Mesenchymal stem cell (in vitro differentiated cells and primary cell): ENCODE data around the gene AUTS2.

ENCODE experiments used
- DNase-seq: peaks from one replicate; pipeline ENCODE4 v3.0.0-alpha.2; 2013
- H2AFZ ChIP-seq: one replicate; pipeline ENCODE4 v1.6.1; 2013; ENCODE audit warnings: low read depth, mild to moderate bottlenecking, control low read depth, inconsistent platforms, low read length, moderate library complexity
- H2AK5ac ChIP-seq: 2 replicates; pipeline ENCODE4 v1.6.1; 2013; ENCODE audit warnings: low read length, moderate library complexity, mild to moderate bottlenecking, inconsistent platforms; ENCODE audit not compliant: severe bottlenecking
- H2BK120ac ChIP-seq: one replicate; pipeline ENCODE4 v1.6.1; 2013; ENCODE audit warnings: low read depth, mild to moderate bottlenecking, inconsistent platforms, low read length, moderate library complexity
- H2BK12ac ChIP-seq, 2 experiments: one replicate each; pipeline ENCODE4 v1.6.1; 2013; ENCODE audit warnings: inconsistent platforms in 2 of 2, low read length in 2 of 2, mild to moderate bottlenecking in 2 of 2, moderate library complexity in 2 of 2, control low read depth in 1 of 2
- H2BK15ac ChIP-seq: one replicate; pipeline ENCODE4 v1.6.1; 2013; ENCODE audit warnings: mild to moderate bottlenecking, low read depth, inconsistent platforms; ENCODE audit not compliant: poor library complexity, severe bottlenecking
- H2BK5ac ChIP-seq: 2 replicates; pipeline ENCODE4 v1.6.1; 2013; ENCODE audit warnings: low read depth, mild to moderate bottlenecking, low read length, control low read depth, inconsistent platforms; ENCODE audit not compliant: poor library complexity, severe bottlenecking
- H3K14ac ChIP-seq, 2 experiments: one replicate each; pipeline ENCODE4 v1.6.1; 2013; ENCODE audit warnings: inconsistent platforms in 2 of 2, low read length in 2 of 2, control low read depth in 1 of 2, mild to moderate bottlenecking in 1 of 2, moderate library complexity in 1 of 2
- H3K18ac ChIP-seq, 2 experiments: one replicate each; pipeline ENCODE4 v1.6.1; 2013; ENCODE audit warnings: inconsistent platforms in 2 of 2, low read length in 2 of 2, control low read depth in 1 of 2, low read depth in 1 of 2, mild to moderate bottlenecking in 1 of 2
- H3K23ac ChIP-seq, 2 experiments: one replicate each; pipeline ENCODE4 v1.6.1; 2013; ENCODE audit warnings: inconsistent platforms in 2 of 2, low read length in 2 of 2, mild to moderate bottlenecking in 2 of 2, moderate library complexity in 2 of 2, control low read depth in 1 of 2
- H3K27ac ChIP-seq: 2 replicates; pipeline ENCODE4 v1.5.1; 2013; ENCODE audit warnings: mild to moderate bottlenecking, moderate library complexity, low read length, control low read depth, inconsistent platforms; ENCODE audit not compliant: poor library complexity, severe bottlenecking
- H3K27me3 ChIP-seq, 2 experiments: 2 replicates each; pipeline versions ENCODE4 v1.6.1 to v1.7.0; 2013; ENCODE audit warnings: low read length in 2 of 2, mild to moderate bottlenecking in 2 of 2, moderate library complexity in 2 of 2, control low read depth in 1 of 2, inconsistent platforms in 1 of 2; ENCODE audit not compliant: control insufficient read depth in 1 of 2, insufficient read depth in 1 of 2
- H3K36me3 ChIP-seq, 2 experiments: 2 replicates each; pipeline versions ENCODE4 v1.6.1 to v1.7.0; 2013; ENCODE audit warnings: low read length in 2 of 2, control low read depth in 1 of 2, inconsistent platforms in 1 of 2, low read depth in 1 of 2, mild to moderate bottlenecking in 1 of 2; ENCODE audit not compliant: insufficient read depth in 2 of 2, control insufficient read depth in 1 of 2
- H3K4ac ChIP-seq, 2 experiments: one replicate each; pipeline ENCODE4 v1.6.1; 2013; ENCODE audit warnings: inconsistent platforms in 2 of 2, low read length in 2 of 2, mild to moderate bottlenecking in 2 of 2, moderate library complexity in 2 of 2, control low read depth in 1 of 2, low read depth in 1 of 2
- H3K4me1 ChIP-seq: 2 replicates; pipeline ENCODE4 v1.6.1; 2013; ENCODE audit warnings: low read depth, low read length, control low read depth; ENCODE audit not compliant: control insufficient read depth, insufficient read depth
- H3K4me2 ChIP-seq: 2 replicates; pipeline ENCODE4 v1.6.1; 2013; ENCODE audit warnings: low read length, mild to moderate bottlenecking, inconsistent platforms; ENCODE audit not compliant: poor library complexity, severe bottlenecking
- H3K4me3 ChIP-seq, 2 experiments: 2 replicates each; pipeline versions ENCODE4 v1.5.1 to v1.7.0; 2013; ENCODE audit warnings: low read length in 2 of 2, mild to moderate bottlenecking in 2 of 2, control low read depth in 1 of 2, low read depth in 1 of 2; ENCODE audit not compliant: insufficient read depth in 1 of 2
- H3K79me1 ChIP-seq: replicated peaks from 2 replicates; pipeline ENCODE4 v1.6.1; 2013; ENCODE audit warnings: mild to moderate bottlenecking, control low read depth, low read length, inconsistent platforms; ENCODE audit not compliant: poor library complexity, severe bottlenecking
- H3K9ac ChIP-seq: 2 replicates; pipeline ENCODE4 v1.7.0; 2013; ENCODE audit warnings: mild to moderate bottlenecking, low read length, moderate library complexity
- H3K9me3 ChIP-seq: 2 replicates; pipeline ENCODE4 v1.7.0; 2013; ENCODE audit warnings: mild to moderate bottlenecking, low read length; ENCODE audit not compliant: control insufficient read depth
- H4K8ac ChIP-seq: one replicate; pipeline ENCODE4 v1.6.1; 2013; ENCODE audit warnings: inconsistent platforms, mild to moderate bottlenecking, low read length, moderate library complexity
- H4K91ac ChIP-seq: one replicate; pipeline ENCODE4 v1.6.1; 2013; ENCODE audit warnings: mild to moderate bottlenecking, low read length, inconsistent platforms
- WGBS: methylation state at CpG from one replicate; pipeline ENCODE4 v1.1.7; 2013; ENCODE audit warnings: mixed read lengths; 5-methylcytosine and 5-hydroxymethylcytosine counted together

AUTS2 gene

DNA sequence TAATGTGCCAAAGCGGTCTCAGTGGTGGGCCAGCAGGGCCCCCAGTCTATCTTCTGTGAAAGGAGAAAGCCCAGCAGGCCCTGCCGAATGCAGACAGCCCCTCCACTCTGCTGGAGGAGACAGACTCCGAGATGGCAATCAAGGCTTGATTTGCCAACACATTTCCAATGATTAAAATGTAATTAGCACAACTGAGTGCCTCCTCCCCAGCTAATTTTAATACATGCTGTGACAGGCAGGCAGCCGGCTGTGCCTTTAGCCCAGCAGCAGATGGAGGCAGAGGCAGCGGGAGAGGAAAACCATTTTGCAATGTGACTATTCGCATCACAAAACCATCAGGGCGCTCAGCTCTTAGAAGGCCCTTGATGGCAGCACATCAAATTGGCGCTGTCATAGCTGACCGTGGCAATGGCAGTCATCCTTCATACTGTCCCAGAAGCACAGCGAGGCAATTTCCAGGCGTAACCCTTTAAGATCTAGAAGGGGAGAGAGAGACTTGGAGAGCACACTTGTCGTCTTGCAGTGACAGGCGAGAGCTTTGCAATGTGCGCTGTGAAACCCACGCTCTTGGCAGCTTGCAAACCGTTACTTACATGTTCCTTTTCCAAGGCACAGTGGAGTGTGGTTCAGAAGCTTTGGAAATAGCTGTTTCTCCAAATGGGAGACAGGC is 818.8 kb downstream of the AUTS2 start:
- no peaks in the 10 kb centered on the region for H3K4me1 ChIP-seq
- H3K4me3 ChIP-seq = no peak overlapping the region
- no peak overlapping the region for H2BK15ac ChIP-seq
- no peak overlapping the region for H2BK12ac ChIP-seq
- H2BK5ac ChIP-seq = no peak overlapping the region
- H3K36me3 ChIP-seq = no peaks in the 10 kb centered on the region
- no peak overlapping the region for H3K27ac ChIP-seq
- DNase-seq = no peak
- no peak overlapping the region for H3K18ac ChIP-seq
- H3K14ac ChIP-seq = no peak overlapping the region
- no peak overlapping the region for H3K23ac ChIP-seq
- no peaks in the 10 kb centered on the region for H3K79me1 ChIP-seq
- H2BK120ac ChIP-seq = no peak overlapping the region
- no peak overlapping the region for H3K4ac ChIP-seq
- no peak overlapping the region for H3K9ac ChIP-seq
- no peak overlapping the region for H2AK5ac ChIP-seq
- H3K9me3 ChIP-seq = no peaks in the 10 kb centered on the region
- H3K4me2 ChIP-seq = no peak overlapping the region
- WGBS = 89% methylated on average over 16 of the region's 16 CpGs
- H4K91ac ChIP-seq = no peak overlapping the region
- H3K27me3 ChIP-seq = no peaks in the 10 kb centered on the region
- no peak overlapping the region for H2AFZ ChIP-seq
- H4K8ac ChIP-seq = no peak overlapping the region

- H3K18ac ChIP-seq = no peak overlapping the region
- no peak overlapping the region for H3K4me3 ChIP-seq
- no peak overlapping the region for H2BK5ac ChIP-seq
- no peak overlapping the region for H3K23ac ChIP-seq
- H3K27me3 ChIP-seq = peaks cover 0 to 3% of the 10 kb centered on the region in 2 experiments
- H2BK15ac ChIP-seq = no peak overlapping the region
- H3K27ac ChIP-seq = no peak overlapping the region
- 59% methylated on average over 7 of the region's 8 CpGs for WGBS
- DNase-seq = no peak
- H4K8ac ChIP-seq = no peak overlapping the region
- H3K79me1 ChIP-seq = no peaks in the 10 kb centered on the region
- no peak overlapping the region for H3K14ac ChIP-seq
- H3K4me1 ChIP-seq = no peaks in the 10 kb centered on the region
- no peak overlapping the region for H3K4me2 ChIP-seq
- no peak overlapping the region for H3K4ac ChIP-seq
- H3K9me3 ChIP-seq = no peaks in the 10 kb centered on the region
- H2BK120ac ChIP-seq = no peak overlapping the region
- no peak overlapping the region for H3K9ac ChIP-seq
- no peak overlapping the region for H2BK12ac ChIP-seq
- no peak overlapping the region for H2AK5ac ChIP-seq
- no peak overlapping the region for H4K91ac ChIP-seq
- no peaks in the 10 kb centered on the region for H3K36me3 ChIP-seq
- H2AFZ ChIP-seq = no peak overlapping the region
Measured at GRCh38 chr7:70419526-70420380, 821.5 kb downstream of the AUTS2 start.

DNA sequence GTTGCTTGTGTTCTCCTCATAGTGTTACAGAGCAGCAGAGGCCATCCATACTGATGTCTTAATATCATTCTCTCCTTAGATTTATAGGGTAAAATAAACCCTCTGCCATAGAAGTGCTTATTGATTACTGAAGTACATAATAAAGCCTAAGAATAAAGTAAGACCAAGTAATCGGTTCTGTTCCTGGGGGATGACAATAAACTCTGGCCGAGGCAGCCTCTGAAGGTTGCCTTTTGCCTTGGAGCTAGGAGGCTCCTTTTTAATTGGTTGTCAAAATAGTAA is 822.0 kb downstream of the AUTS2 start:
- no peak overlapping the region for H3K9ac ChIP-seq
- H3K4ac ChIP-seq = no peak overlapping the region
- peaks cover 0 to 5% of the 10 kb centered on the region in 2 experiments for H3K27me3 ChIP-seq
- H2BK120ac ChIP-seq = no peak overlapping the region
- no peak for DNase-seq
- H3K14ac ChIP-seq = no peak overlapping the region
- H3K4me3 ChIP-seq = no peak overlapping the region
- H4K91ac ChIP-seq = no peak overlapping the region
- no peaks in the 10 kb centered on the region for H3K9me3 ChIP-seq
- H2AK5ac ChIP-seq = no peak overlapping the region
- H3K79me1 ChIP-seq = no peaks in the 10 kb centered on the region
- H3K4me1 ChIP-seq = no peaks in the 10 kb centered on the region
- no peak overlapping the region for H3K18ac ChIP-seq
- no peak overlapping the region for H2BK12ac ChIP-seq
- H2BK5ac ChIP-seq = no peak overlapping the region
- H4K8ac ChIP-seq = no peak overlapping the region
- H2BK15ac ChIP-seq = no peak overlapping the region
- no peaks in the 10 kb centered on the region for H3K36me3 ChIP-seq
- H3K27ac ChIP-seq = no peak overlapping the region
- no peak overlapping the region for H2AFZ ChIP-seq
- no peak overlapping the region for H3K23ac ChIP-seq
- no peak overlapping the region for H3K4me2 ChIP-seq
- WGBS = 85% methylated on average over 2 of the region's 2 CpGs

GRCh38 chr7:70421319-70421718 is 823.0 kb downstream of the AUTS2 start:
- no peak overlapping the region for H3K9ac ChIP-seq
- H3K27me3 ChIP-seq = peaks cover 0 to 5% of the 10 kb centered on the region in 2 experiments
- WGBS = 96% methylated on average over 1 of the region's 2 CpGs
- H3K4me2 ChIP-seq = no peak overlapping the region
- H2BK15ac ChIP-seq = no peak overlapping the region
- no peak overlapping the region for H2AFZ ChIP-seq
- no peak overlapping the region for H3K18ac ChIP-seq
- H2BK120ac ChIP-seq = no peak overlapping the region
- no peak overlapping the region for H3K4me3 ChIP-seq
- no peak for DNase-seq
- no peaks in the 10 kb centered on the region for H3K36me3 ChIP-seq
- H2BK12ac ChIP-seq = no peak overlapping the region
- no peak overlapping the region for H4K91ac ChIP-seq
- H4K8ac ChIP-seq = no peak overlapping the region
- no peaks in the 10 kb centered on the region for H3K79me1 ChIP-seq
- H3K23ac ChIP-seq = no peak overlapping the region
- H2AK5ac ChIP-seq = no peak overlapping the region
- no peaks in the 10 kb centered on the region for H3K4me1 ChIP-seq
- no peaks in the 10 kb centered on the region for H3K9me3 ChIP-seq
- H3K14ac ChIP-seq = no peak overlapping the region
- H3K27ac ChIP-seq = no peak overlapping the region
- H2BK5ac ChIP-seq = no peak overlapping the region
- no peak overlapping the region for H3K4ac ChIP-seq
